Stomach (tissue), 4 donors: ENCODE data around the gene BLID.

Source experiments
- CTCF ChIP-seq, 7 experiments: fragments of 450-650 bp in 4 of 7; fragments of 200-600 bp in 3 of 7; sonication (generic) in 3 of 7; IDR thresholded peaks; one replicate each; pipeline ENCODE4 v1.5.1; 2016 to 2019; ENCODE audit warnings: antibody characterized with exemption in 7 of 7, control low read depth in 2 of 7, mild to moderate bottlenecking in 1 of 7
- EP300 ChIP-seq: sonication (generic); formaldehyde crosslinking; IDR thresholded peaks from one replicate; pipeline ENCODE4 v1.6.1; 2017; ENCODE audit warnings: antibody characterized with exemption
- POLR2A ChIP-seq, 4 donors: fragments of 450-650 bp; IDR thresholded peaks; one replicate each; pipeline ENCODE4 v1.6.1; 2016; ENCODE audit warnings: antibody characterized with exemption in 4 of 4, control low read depth in 2 of 4, mild to moderate bottlenecking in 1 of 4, moderate library complexity in 1 of 4
- POLR2AphosphoS5 ChIP-seq, 3 donors: sonication (generic); formaldehyde crosslinking; IDR thresholded peaks; one replicate each; pipeline ENCODE4 v1.6.1; 2016; ENCODE audit warnings: antibody characterized with exemption in 3 of 3

DNA sequence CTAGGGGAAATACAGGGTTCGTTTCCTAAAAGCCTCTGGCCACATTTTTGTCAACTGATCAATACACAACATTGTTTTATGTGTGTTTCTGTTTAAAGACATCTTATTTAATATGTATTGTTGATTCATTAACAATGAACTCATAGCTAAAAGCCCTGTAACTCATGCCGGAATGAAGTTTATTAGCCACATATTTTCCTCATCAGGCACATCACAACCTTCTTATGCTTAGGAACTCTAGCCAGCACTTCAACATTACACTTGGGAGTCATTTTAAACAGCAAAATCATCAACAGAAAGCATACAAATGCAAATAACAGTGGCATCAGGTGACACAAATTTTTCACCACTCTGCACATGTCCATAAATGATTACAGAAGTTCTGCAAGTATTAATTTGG, 15.1 kb upstream of the BLID start:
- TF ChIP-seq POLR2A (IDR thresholded peaks at IDR 0.05) (no peak), CTCF (IDR thresholded peaks at IDR 0.05) (no peak), POLR2AphosphoS5 (IDR thresholded peaks at IDR 0.05) (no peak), EP300 (no peak)
